ENCODE results near the gene POMGNT1. TPM values are rescaled to one million over a fixed set of nuclear protein-coding genes. Genes with fewer than 3 reads are reported as not detected.

Gene POMGNT1
- total and polyA plus RNA-seq, 2 of the 13 experiments (the other 11 are each of a cell fraction or from before 2014, with no cell fraction given): 33.9 to 46.8 TPM

GRCh38 chr1:46180082-46180616 is 18.1 kb downstream of the POMGNT1 start:
- H3K4me2 ChIP-seq (ENCODE audit: low read depth, low read length): peak overlapping the region; percentile 45
- POLR2A ChIA-PET: no interaction called here
- in situ Hi-C loops (cut with HindIII; ENCODE audit: extremely low pct_ligation_motif_present, low pct_unique_long_range_greater_than_20kb): loop anchor here (5.0 kb wide), 1 partner anchor 42 kb away; no protein-coding TSS in a partner anchor
- DNase-seq (ENCODE audit: low spot score) (peak; percentile 36), FAIRE-seq (no peak), ATAC-seq (peak; percentile 66)
- no peaks in the 10 kb centered on the region for H3K79me2 ChIP-seq (ENCODE audit: insufficient read depth, low read length)
- no peak overlapping the region for H2AFZ ChIP-seq (ENCODE audit: low read length)
- H3K4me1 ChIP-seq (ENCODE audit: insufficient read depth, low read length): peaks cover 64% of the 10 kb centered on the region
- CTCF ChIA-PET (ENCODE audit: low intra/inter-chr PET ratio, low total read pairs): interaction anchor here (3.2 to 4.9 kb wide), 2 partner anchors 43 to 142 kb away, joined by 43 to 88 read pairs; no protein-coding TSS in a partner anchor
- 26% methylated on average over 11 of the region's 12 CpGs for WGBS (ENCODE audit: low lambda C conversion rate)
- no peaks in the 10 kb centered on the region for H4K20me1 ChIP-seq (ENCODE audit: insufficient read depth, low read length)
- H3K36me3 ChIP-seq (replicated peaks in 1 of 2; ENCODE audit: control insufficient read depth in 1 of 2, insufficient read depth in 2 of 2, low read length in 2 of 2): no peaks in the 10 kb centered on the region
- H3K9me3 ChIP-seq (ENCODE audit: low read length): no peaks in the 10 kb centered on the region
- intact Hi-C loops (cut with micrococcal nuclease; ENCODE audit: unreplicated experiment): loop anchor here (2.0 kb wide), 1 partner anchor 19 kb away; the partner anchor contains the start of gene POMGNT1
- BruUV-seq (replicated peaks): no TSS peak
- no peak overlapping the region for H3K27ac ChIP-seq (ENCODE audit: extremely low read length, insufficient read depth, low read length)
- no peak overlapping the region for H3K9ac ChIP-seq (ENCODE audit: insufficient read depth, low read depth, low read length)
- peak overlapping the region in 1 of 3 experiments; percentile 9; a peak in 1 of 6 replicates for H3K4me3 ChIP-seq (replicated peaks in 1 of 3; ENCODE audit: insufficient read depth in 1 of 3, low read depth in 2 of 3, low read length in 3 of 3)
- H3K27me3 ChIP-seq (ENCODE audit: control insufficient read depth in 1 of 2, insufficient read depth in 2 of 2, low read length in 2 of 2): peaks cover 0 to 3% of the 10 kb centered on the region in 2 experiments; a peak in 1 of 5 replicates
- no peak for TF ChIP-seq XRCC5 (optimal IDR thresholded peaks at IDR 0.05; ENCODE audit: low read length)
- peak; percentile 42; the same call in 1 of the 2 replicates for TF ChIP-seq ZFP36L1 (CRISPR knock-in tag; IDR thresholded peaks at IDR 0.05)
- TF ChIP-seq, protein P1, sequence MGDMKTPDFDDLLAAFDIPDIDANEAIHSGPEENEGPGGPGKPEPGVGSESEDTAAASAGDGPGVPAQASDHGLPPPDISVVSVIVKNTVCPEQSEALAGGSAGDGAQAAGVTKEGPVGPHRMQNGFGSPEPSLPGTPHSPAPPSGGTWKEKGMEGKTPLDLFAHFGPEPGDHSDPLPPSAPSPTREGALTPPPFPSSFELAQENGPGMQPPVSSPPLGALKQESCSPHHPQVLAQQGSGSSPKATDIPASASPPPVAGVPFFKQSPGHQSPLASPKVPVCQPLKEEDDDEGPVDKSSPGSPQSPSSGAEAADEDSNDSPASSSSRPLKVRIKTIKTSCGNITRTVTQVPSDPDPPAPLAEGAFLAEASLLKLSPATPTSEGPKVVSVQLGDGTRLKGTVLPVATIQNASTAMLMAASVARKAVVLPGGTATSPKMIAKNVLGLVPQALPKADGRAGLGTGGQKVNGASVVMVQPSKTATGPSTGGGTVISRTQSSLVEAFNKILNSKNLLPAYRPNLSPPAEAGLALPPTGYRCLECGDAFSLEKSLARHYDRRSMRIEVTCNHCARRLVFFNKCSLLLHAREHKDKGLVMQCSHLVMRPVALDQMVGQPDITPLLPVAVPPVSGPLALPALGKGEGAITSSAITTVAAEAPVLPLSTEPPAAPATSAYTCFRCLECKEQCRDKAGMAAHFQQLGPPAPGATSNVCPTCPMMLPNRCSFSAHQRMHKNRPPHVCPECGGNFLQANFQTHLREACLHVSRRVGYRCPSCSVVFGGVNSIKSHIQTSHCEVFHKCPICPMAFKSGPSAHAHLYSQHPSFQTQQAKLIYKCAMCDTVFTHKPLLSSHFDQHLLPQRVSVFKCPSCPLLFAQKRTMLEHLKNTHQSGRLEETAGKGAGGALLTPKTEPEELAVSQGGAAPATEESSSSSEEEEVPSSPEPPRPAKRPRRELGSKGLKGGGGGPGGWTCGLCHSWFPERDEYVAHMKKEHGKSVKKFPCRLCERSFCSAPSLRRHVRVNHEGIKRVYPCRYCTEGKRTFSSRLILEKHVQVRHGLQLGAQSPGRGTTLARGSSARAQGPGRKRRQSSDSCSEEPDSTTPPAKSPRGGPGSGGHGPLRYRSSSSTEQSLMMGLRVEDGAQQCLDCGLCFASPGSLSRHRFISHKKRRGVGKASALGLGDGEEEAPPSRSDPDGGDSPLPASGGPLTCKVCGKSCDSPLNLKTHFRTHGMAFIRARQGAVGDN (CRISPR knock-in tag; IDR thresholded peaks at IDR 0.05): peak; percentile 54
- TF ChIP-seq, protein P2, sequence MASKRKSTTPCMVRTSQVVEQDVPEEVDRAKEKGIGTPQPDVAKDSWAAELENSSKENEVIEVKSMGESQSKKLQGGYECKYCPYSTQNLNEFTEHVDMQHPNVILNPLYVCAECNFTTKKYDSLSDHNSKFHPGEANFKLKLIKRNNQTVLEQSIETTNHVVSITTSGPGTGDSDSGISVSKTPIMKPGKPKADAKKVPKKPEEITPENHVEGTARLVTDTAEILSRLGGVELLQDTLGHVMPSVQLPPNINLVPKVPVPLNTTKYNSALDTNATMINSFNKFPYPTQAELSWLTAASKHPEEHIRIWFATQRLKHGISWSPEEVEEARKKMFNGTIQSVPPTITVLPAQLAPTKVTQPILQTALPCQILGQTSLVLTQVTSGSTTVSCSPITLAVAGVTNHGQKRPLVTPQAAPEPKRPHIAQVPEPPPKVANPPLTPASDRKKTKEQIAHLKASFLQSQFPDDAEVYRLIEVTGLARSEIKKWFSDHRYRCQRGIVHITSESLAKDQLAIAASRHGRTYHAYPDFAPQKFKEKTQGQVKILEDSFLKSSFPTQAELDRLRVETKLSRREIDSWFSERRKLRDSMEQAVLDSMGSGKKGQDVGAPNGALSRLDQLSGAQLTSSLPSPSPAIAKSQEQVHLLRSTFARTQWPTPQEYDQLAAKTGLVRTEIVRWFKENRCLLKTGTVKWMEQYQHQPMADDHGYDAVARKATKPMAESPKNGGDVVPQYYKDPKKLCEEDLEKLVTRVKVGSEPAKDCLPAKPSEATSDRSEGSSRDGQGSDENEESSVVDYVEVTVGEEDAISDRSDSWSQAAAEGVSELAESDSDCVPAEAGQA (IDR thresholded peaks at IDR 0.05; ENCODE audit: low read depth): no peak
- TF ChIP-seq, protein P2 (CRISPR knock-in tag; IDR thresholded peaks at IDR 0.05; ENCODE audit: borderline replicate concordance): no peak
- TF ChIP-seq, protein P3, sequence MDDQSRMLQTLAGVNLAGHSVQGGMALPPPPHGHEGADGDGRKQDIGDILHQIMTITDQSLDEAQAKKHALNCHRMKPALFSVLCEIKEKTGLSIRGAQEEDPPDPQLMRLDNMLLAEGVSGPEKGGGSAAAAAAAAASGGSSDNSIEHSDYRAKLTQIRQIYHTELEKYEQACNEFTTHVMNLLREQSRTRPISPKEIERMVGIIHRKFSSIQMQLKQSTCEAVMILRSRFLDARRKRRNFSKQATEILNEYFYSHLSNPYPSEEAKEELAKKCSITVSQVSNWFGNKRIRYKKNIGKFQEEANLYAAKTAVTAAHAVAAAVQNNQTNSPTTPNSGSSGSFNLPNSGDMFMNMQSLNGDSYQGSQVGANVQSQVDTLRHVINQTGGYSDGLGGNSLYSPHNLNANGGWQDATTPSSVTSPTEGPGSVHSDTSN (CRISPR knock-in tag; IDR thresholded peaks at IDR 0.05; ENCODE audit: borderline replicate concordance): no peak
- 0 out of 2 replicates have a peak, but pooled peaks have one; percentile 22 for TF ChIP-seq ZNF292 (CRISPR knock-in tag; IDR thresholded peaks at IDR 0.05; ENCODE audit: borderline replicate concordance, low read depth)
- TF ChIP-seq MEF2D (CRISPR knock-in tag; IDR thresholded peaks at IDR 0.05): 0 out of 2 replicates have a peak, but pooled peaks have one; percentile 38
- peak; percentile 43 for TF ChIP-seq SALL1 (CRISPR knock-in tag; IDR thresholded peaks at IDR 0.05)

Measured in HepG2 (cell line).